Activated CD8-positive, alpha-beta T cell treated with anti-CD3 and anti-CD28 coated beads for 36 hours (primary cell): Measurements from ENCODE around the gene CHURC1. TPM values are rescaled to one million over a fixed set of nuclear protein-coding genes. Genes with fewer than 3 reads are reported as not detected.

Source experiments
- ATAC-seq: fragments of 200-7000 bp; cut with Tn5 transposase; one replicate; pipeline ENCODE4 v1.10.0; 2021; ENCODE audit warnings: mild to moderate bottlenecking, moderate library complexity
- CTCF ChIA-PET: fragments of 350-600 bp; sonication (Branson Sonifier 250); formaldehyde crosslinking; loops from one replicate; lab custom pipeline; 2021; ENCODE audit warnings: antibody characterized with exemption; lab: Charles Lee
- POLR2A ChIA-PET: fragments of 350-600 bp; sonication (Branson Sonifier 250); formaldehyde crosslinking; loops from one replicate; lab custom pipeline; 2021; ENCODE audit warnings: antibody characterized with exemption; lab: Charles Lee
- DNase-seq: peaks from one replicate; pipeline ENCODE4 v3.0.0-alpha.2; 2020
- H3K27ac Mint-ChIP-seq: one replicate; pipeline ENCODE4 v1.8.0; 2021; ENCODE audit warnings: mild to moderate bottlenecking, mixed read lengths
- H3K27me3 Mint-ChIP-seq: one replicate; pipeline ENCODE4 v1.8.0; 2021; ENCODE audit warnings: mixed read lengths
- H3K36me3 Mint-ChIP-seq: one replicate; pipeline ENCODE4 v1.8.0; 2021; ENCODE audit warnings: low read depth, mixed read lengths
- H3K4me1 Mint-ChIP-seq: one replicate; pipeline ENCODE4 v1.8.0; 2021; ENCODE audit warnings: low read depth, mixed read lengths
- H3K4me3 Mint-ChIP-seq: one replicate; pipeline ENCODE4 v1.8.0; 2021; ENCODE audit warnings: mild to moderate bottlenecking, moderate library complexity, mixed read lengths
- H3K9me3 Mint-ChIP-seq: one replicate; pipeline ENCODE4 v1.8.0; 2021; ENCODE audit warnings: mixed read lengths
- CTCF ChIP-seq: fragments of 200-600 bp; IDR thresholded peaks from one replicate; pipeline ENCODE4 v1.8.0; 2022; ENCODE audit warnings: antibody characterized with exemption, mild to moderate bottlenecking
- intact Hi-C: fragments of 100-400 bp; cut with micrococcal nuclease; formaldehyde crosslinking; loops from one replicate; pipeline ENCODE4 v1.10.0; 2022
- total RNA-seq, 2 experiments: library from RNA; stranded (reverse); gene quantifications; one replicate each; pipeline ENCODE4 v1.2.3, GENCODE V29; 2021

The CHURC1 gene
- total RNA-seq, 2 experiments from 2014 or later = 47.0 to 57.4 TPM

- peak; percentile 83 for ATAC-seq
- TF ChIP-seq CTCF = no peak
- ChIA-PET CTCF (interaction anchor here (0.9 to 2.0 kb wide), 4 partner anchors 18 to 1031 kb away, joined by 3 to 6 read pairs (median 4); partner anchors contain the start of gene FNTB), POLR2A (interaction anchor here (0.6 to 1.5 kb wide), 7 partner anchors 10 to 58 kb away, joined by 3 to 8 read pairs (median 3); partner anchors contain the start of genes CHURC1 and FNTB)
- DNase-seq = no peak
- Mint-ChIP-seq H3K9me3 (no peaks in the 10 kb centered on the region), H3K27ac (no peak overlapping the region), H3K36me3 (peaks cover 47% of the 10 kb centered on the region), H3K27me3 (no peaks in the 10 kb centered on the region), H3K4me3 (no peak overlapping the region), H3K4me1 (peaks cover 32% of the 10 kb centered on the region)
- intact Hi-C loops = no loop called here
Observed at GRCh38 chr14:64928239-64929013, 14.2 kb downstream of the CHURC1 start.

- POLR2A ChIA-PET = interaction anchor here (0.6 to 1.3 kb wide), 2 partner anchors 14 to 36 kb away, joined by 3 to 7 read pairs; partner anchors contain the start of gene CHURC1
- Mint-ChIP-seq H3K36me3 (peaks cover 47% of the 10 kb centered on the region), H3K27ac (no peak overlapping the region), H3K4me3 (no peak overlapping the region), H3K27me3 (no peaks in the 10 kb centered on the region), H3K4me1 (peaks cover 27% of the 10 kb centered on the region), H3K9me3 (no peaks in the 10 kb centered on the region)
- TF ChIP-seq CTCF = no peak
- intact Hi-C loops = no loop called here
- DNase-seq (no peak), ATAC-seq (no peak)
- CTCF ChIA-PET = interaction anchor here (2.0 kb wide), 1 partner anchor 37 kb away, joined by 6 read pairs; no protein-coding TSS in a partner anchor
Observed at GRCh38 chr14:64929014-64929359, 14.7 kb downstream of the CHURC1 start.

GRCh38 chr14:64930085-64930843 lies 16.0 kb downstream of the CHURC1 start:
- POLR2A ChIA-PET = no interaction called here
- no peak overlapping the region for H3K4me3 Mint-ChIP-seq
- peaks cover 50% of the 10 kb centered on the region for H3K36me3 Mint-ChIP-seq
- peaks cover 30% of the 10 kb centered on the region for H3K4me1 Mint-ChIP-seq
- no peak overlapping the region for H3K27ac Mint-ChIP-seq
- no peaks in the 10 kb centered on the region for H3K9me3 Mint-ChIP-seq
- ATAC-seq (no peak), DNase-seq (no peak)
- H3K27me3 Mint-ChIP-seq = no peaks in the 10 kb centered on the region
- intact Hi-C loops = no loop called here
- no peak for TF ChIP-seq CTCF
- CTCF ChIA-PET = interaction anchor here (1.3 kb wide), 1 partner anchor 16 kb away, joined by 3 read pairs; the partner anchor contains the start of gene CHURC1

- ATAC-seq = no peak
- Mint-ChIP-seq H3K36me3 (peaks cover 48% of the 10 kb centered on the region), H3K27me3 (no peaks in the 10 kb centered on the region), H3K4me3 (no peak overlapping the region), H3K4me1 (peaks cover 34% of the 10 kb centered on the region), H3K9me3 (no peaks in the 10 kb centered on the region), H3K27ac (no peak overlapping the region)
- POLR2A ChIA-PET = interaction anchor here (0.7 kb wide), 1 partner anchor 74 kb away, joined by 3 read pairs; no protein-coding TSS in a partner anchor
- intact Hi-C loops = no loop called here
- CTCF ChIA-PET = interaction anchor here (1.3 kb wide), 1 partner anchor 17 kb away, joined by 3 read pairs; the partner anchor contains the start of gene CHURC1
- DNase-seq = no peak
- no peak for TF ChIP-seq CTCF
Observed at GRCh38 chr14:64931123-64931522, 16.9 kb downstream of the CHURC1 start.
